HEK293T (cell line): Measurements from ENCODE around the gene SPIN2B.
"Not testable (repeated sequence)": the region's sequence is repeated elsewhere in the genome, so short reads cannot be mapped to it uniquely, and the experiment has no call there.

Experiments used
- CTCF ChIA-PET: fragments of 350-600 bp; formaldehyde crosslinking; extraction: SDS; loops from one replicate; lab custom pipeline; 2021; ENCODE audit warnings: antibody characterized with exemption, inconsistent platforms; lab: Yijun Ruan, JAX
- POLR2A ChIA-PET: fragments of 350-600 bp; formaldehyde crosslinking; extraction: SDS; loops from one replicate; lab custom pipeline; 2020; ENCODE audit warnings: antibody characterized with exemption, inconsistent platforms; lab: Yijun Ruan, JAX
- DNase-seq: peaks from one replicate; pipeline ENCODE4 v3.0.0; 2012; ENCODE audit warnings: mixed read lengths; ENCODE audit errors: extremely low spot score
- ARNT ChIP-seq: fragments of 450-650 bp; IDR thresholded peaks from 2 replicates; pipeline ENCODE4 v1.6.1; 2017; ENCODE audit warnings: mild to moderate bottlenecking
- BHLHE40 ChIP-seq: fragments of 450-650 bp; IDR thresholded peaks from 2 replicates; pipeline ENCODE4 v1.6.1; 2016; ENCODE audit warnings: mild to moderate bottlenecking, moderate library complexity, borderline replicate concordance
- CTBP1 ChIP-seq: fragments of 450-650 bp; IDR thresholded peaks from 2 replicates; pipeline ENCODE4 v1.6.1; 2016; ENCODE audit warnings: borderline replicate concordance
- ELF4 ChIP-seq: fragments of 450-650 bp; IDR thresholded peaks from 2 replicates; pipeline ENCODE4 v1.6.1; 2017; ENCODE audit warnings: antibody characterized with exemption
- FOXA1 ChIP-seq: fragments of 450-650 bp; IDR thresholded peaks from 2 replicates; pipeline ENCODE4 v1.6.1; 2016; ENCODE audit warnings: mild to moderate bottlenecking
- FOXK2 ChIP-seq: fragments of 450-650 bp; IDR thresholded peaks from 2 replicates; pipeline ENCODE4 v1.6.1; 2016; ENCODE audit warnings: mild to moderate bottlenecking
- FOXM1 ChIP-seq: fragments of 450-650 bp; IDR thresholded peaks from 2 replicates; pipeline ENCODE4 v1.6.1; 2017; ENCODE audit warnings: mild to moderate bottlenecking, borderline replicate concordance
- HDGF ChIP-seq: fragments of 450-650 bp; IDR thresholded peaks from 2 replicates; pipeline ENCODE4 v1.6.1; 2017; ENCODE audit warnings: antibody characterized with exemption, borderline replicate concordance
- L3MBTL2 ChIP-seq: fragments of 450-650 bp; conservative IDR thresholded peaks from 2 replicates; pipeline ENCODE4 v1.6.1; 2016; ENCODE audit warnings: mild to moderate bottlenecking
- LEF1 ChIP-seq: fragments of 450-650 bp; IDR thresholded peaks from 2 replicates; pipeline ENCODE4 v1.6.1; 2017; ENCODE audit warnings: mild to moderate bottlenecking, borderline replicate concordance
- NFRKB ChIP-seq: fragments of 450-650 bp; IDR thresholded peaks from 2 replicates; pipeline ENCODE4 v1.6.1; 2016; ENCODE audit warnings: mild to moderate bottlenecking, moderate library complexity
- SP1 ChIP-seq: fragments of 450-650 bp; IDR thresholded peaks from 2 replicates; pipeline ENCODE4 v1.6.1; 2017
- SUZ12 ChIP-seq: fragments of 450-650 bp; IDR thresholded peaks from 2 replicates; pipeline ENCODE4 v1.6.1; 2016; ENCODE audit warnings: mild to moderate bottlenecking
- TARDBP ChIP-seq: fragments of 450-650 bp; IDR thresholded peaks from 2 replicates; pipeline ENCODE4 v1.6.1; 2016
- ZNF384 ChIP-seq: fragments of 450-650 bp; IDR thresholded peaks from 2 replicates; pipeline ENCODE4 v1.6.1; 2016
- TF ChIP-seq, protein P1 (sequence below): fragments of 450-650 bp; IDR thresholded peaks from 2 replicates; pipeline ENCODE4 v1.6.1; 2016

Gene SPIN2B

DNA sequence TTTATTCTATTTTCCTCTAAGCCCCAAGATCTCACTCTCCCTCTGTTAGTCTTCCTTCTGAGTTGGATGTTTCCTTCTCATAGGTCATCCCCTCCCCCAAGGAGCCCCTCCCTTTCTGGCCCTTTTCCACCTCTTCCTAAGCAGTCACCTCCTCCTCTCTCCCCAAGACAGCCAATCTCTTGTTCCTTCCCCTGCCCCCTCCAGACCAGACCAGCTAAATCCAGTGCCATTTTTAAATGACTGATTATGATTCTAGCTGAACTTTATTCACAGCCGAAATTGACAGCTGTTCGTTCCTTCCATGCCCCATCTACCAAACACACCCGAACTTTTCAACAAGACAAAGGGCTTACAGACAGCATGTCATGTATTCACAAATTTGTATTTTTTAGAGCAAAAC lies 13.9 kb upstream of the SPIN2B start:
- TF ChIP-seq TARDBP (no peak), L3MBTL2 (no peak), BHLHE40 (no peak), ELF4 (no peak), CTBP1 (no peak), FOXK2 (no peak), SUZ12 (no peak), ZNF384 (no peak), NFRKB (no peak)
- TF ChIP-seq, protein P1, sequence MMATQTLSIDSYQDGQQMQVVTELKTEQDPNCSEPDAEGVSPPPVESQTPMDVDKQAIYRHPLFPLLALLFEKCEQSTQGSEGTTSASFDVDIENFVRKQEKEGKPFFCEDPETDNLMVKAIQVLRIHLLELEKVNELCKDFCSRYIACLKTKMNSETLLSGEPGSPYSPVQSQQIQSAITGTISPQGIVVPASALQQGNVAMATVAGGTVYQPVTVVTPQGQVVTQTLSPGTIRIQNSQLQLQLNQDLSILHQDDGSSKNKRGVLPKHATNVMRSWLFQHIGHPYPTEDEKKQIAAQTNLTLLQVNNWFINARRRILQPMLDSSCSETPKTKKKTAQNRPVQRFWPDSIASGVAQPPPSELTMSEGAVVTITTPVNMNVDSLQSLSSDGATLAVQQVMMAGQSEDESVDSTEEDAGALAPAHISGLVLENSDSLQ, result no peak

DNA sequence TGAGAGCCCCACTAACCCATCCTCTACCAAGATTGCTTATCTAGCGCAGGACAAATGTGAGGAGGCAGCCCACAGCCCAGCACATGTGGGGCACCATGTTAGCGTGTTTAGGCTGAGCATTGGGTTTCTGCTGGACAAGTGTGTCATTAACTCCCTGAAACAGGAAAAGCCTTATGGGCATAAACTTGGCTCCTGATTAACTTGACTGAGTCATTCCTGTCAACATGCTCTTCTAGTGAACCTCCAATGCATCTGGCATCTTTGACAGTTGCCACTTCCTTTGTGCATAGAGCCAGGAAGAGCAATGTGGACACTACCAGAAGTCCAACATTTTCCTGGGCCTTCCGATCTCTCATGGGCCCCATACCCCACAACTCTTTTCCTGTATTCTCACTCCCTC lies 13.4 kb upstream of the SPIN2B start:
- DNase-seq, result no peak
- ChIA-PET POLR2A (no interaction called here), CTCF (no interaction called here)
- no peak for TF ChIP-seq FOXM1
- no peak for TF ChIP-seq LEF1
- TF ChIP-seq BHLHE40, result no peak
- TF ChIP-seq SP1, result no peak
- TF ChIP-seq ELF4, result no peak
- no peak for TF ChIP-seq CTBP1
- TF ChIP-seq FOXA1, result no peak
- no peak for TF ChIP-seq HDGF
- no peak for TF ChIP-seq ARNT
- TF ChIP-seq L3MBTL2, result no peak
- no peak for TF ChIP-seq NFRKB
- TF ChIP-seq TARDBP, result no peak
- no peak for TF ChIP-seq FOXK2
- no peak for TF ChIP-seq SUZ12

More for the DNA sequence above, 13.9 kb upstream of the SPIN2B start:
- no peak for DNase-seq
- CTCF ChIA-PET, result no interaction called here
- POLR2A ChIA-PET, result no interaction called here

DNA sequence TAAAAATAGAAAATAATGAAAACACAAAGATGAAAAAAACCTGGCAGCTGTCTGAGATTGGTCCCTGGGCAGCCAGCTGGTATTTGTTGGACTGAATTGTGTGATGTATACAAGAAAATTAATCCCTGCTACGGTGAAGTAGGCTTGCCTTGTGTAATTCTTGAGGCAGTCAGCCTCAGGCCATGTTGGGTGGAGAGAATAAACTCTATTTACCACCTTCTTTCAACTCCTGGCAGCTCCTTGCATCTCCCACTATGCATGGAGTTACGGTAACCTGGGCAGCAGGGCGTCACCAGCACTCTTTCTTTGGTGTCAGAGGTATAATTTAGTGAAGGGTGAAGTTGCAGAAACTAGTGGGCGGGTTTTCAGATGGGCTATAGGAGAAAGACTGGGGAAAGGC lies 12.4 kb upstream of the SPIN2B start:
- TF ChIP-seq HDGF, result no peak
- no peak for TF ChIP-seq ELF4
- no peak for TF ChIP-seq FOXM1
- TF ChIP-seq LEF1, result no peak
- no peak for TF ChIP-seq CTBP1
- TF ChIP-seq FOXK2, result no peak
- ChIA-PET CTCF (interaction anchor here (0.5 kb wide), 1 partner anchor 108 kb away, joined by 5 read pairs; no protein-coding TSS in a partner anchor), POLR2A (no interaction called here)
- DNase-seq, result no peak

DNA sequence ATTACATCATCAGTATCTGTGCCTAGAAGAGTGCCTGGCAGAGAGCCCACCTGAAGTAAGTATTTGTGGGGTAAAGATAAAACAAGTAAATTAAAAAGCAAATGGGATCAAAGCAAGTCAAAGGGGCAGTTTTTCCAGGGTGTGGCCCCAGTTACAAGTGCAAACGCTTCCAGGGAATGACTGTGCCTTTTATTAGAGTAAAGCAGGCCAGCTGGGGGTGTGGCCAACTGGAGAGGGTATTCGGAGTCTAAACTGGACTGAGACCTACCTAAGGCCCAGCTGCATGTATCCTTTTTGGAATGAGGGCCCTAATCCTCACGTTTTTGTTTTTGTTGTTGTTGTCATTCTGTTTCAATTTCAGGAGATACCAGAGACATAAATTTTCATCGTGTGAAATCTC lies 11.9 kb upstream of the SPIN2B start:
- CTCF ChIA-PET, result interaction anchor here (0.5 kb wide), 1 partner anchor 109 kb away, joined by 5 read pairs; no protein-coding TSS in a partner anchor
- POLR2A ChIA-PET, DNase-seq: not testable (repeated sequence)

DNA sequence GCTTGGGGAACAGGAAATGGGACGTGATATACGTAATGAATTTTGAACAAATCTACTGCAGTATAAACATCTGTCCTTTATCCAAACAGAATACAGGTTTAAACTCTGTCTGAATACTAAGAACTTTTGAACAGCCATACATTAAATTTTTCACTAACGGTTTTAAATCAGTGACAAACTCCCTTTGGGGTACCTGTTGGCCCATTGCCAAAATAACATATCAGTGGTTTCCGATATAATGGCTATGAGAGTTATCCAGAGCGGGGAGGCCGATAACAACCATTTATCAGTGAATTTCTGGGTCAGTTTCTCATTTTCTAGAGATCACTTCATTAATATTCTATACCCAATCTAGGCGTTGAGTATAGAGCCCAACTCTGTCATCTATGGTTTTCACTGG lies 10.7 kb upstream of the SPIN2B start:
- ChIA-PET POLR2A (no interaction called here), CTCF (no interaction called here)
- TF ChIP-seq ELF4 (no peak), CTBP1 (no peak), FOXA1 (no peak), TARDBP (no peak), HDGF (no peak), L3MBTL2 (no peak), SP1 (no peak), SUZ12 (no peak), FOXM1 (no peak), ZNF384 (no peak), FOXK2 (no peak)
- TF ChIP-seq, protein P1, result no peak
- DNase-seq, result no peak

DNA sequence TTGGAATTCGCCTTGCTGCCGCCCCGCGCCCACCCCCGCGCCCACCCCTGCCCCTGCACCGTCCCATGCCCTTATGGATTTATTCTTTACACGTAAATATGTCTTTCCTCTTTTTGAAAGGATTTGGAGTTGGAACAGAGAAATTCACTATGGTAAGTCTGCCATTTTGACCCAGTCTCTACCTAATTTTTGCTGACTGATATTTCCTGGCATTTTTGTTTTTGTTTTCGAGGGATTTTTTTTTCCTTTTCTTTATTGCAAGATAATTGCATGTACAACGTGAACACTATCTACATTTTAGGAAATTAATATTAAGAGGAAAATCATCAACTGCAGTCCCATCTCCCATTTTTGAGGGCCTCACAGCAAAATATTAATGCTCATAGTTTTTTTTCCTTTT lies 468 bp upstream of the SPIN2B start:
- CTCF ChIA-PET, result no interaction called here
- POLR2A ChIA-PET, result interaction anchor here (0.9 kb wide), 1 partner anchor 127 kb away, joined by 4 read pairs; the partner anchor contains the start of gene SPIN3
- TF ChIP-seq FOXM1 (no peak), FOXK2 (no peak), CTBP1 (no peak), ARNT (no peak), SP1 (no peak), ZNF384 (no peak), HDGF (no peak), SUZ12 (no peak), TARDBP (no peak), ELF4 (no peak), FOXA1 (no peak), L3MBTL2 (no peak), LEF1 (no peak), BHLHE40 (no peak)
- TF ChIP-seq, protein P1, result no peak
- no peak for DNase-seq

DNA sequence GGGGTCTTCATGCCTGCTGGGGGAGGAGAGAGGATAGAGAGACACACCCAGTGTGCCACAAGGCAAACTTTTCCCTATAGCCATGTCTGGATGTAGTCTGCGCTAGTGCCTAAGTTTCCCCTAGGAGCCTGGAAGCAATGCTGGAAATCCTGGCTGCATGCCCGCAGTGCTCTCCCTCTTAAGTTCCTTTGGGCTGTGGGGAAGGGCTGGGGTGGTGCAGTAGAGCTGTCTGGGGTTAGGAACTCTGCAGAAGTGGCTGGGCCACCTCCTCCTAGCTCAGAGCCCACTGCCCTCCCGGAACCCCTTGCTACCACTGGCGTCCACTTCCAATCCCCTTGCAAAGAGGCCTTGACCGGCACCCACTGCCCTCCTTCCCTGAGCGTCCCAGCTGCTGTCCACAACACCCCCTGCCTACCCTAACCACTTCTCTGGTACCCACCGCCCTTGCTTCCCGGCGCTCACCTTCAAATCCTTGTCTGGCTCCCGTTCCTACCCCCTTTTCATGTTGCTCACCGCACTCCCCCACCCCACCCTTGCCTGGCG lies 658 bp downstream of the SPIN2B start:
- CTCF ChIA-PET, result not testable (repeated sequence)
- peak; percentile 7 for DNase-seq

More for the DNA sequence above, 658 bp downstream of the SPIN2B start:
- POLR2A ChIA-PET, result not testable (repeated sequence)
